ENCODE measurements around the gene NTN5. TPM values are rescaled to one million over a fixed set of nuclear protein-coding genes. Genes with fewer than 3 reads are reported as not detected.
A peak's percentile ranks its signal among the peaks of the same experiment; 100 is the strongest.

NTN5 gene
- total RNA-seq, 2 donors from 2014 or later: 0.54 to 2.8 TPM

- DNase-seq (ENCODE audit: low spot score) (no peak), ATAC-seq (ENCODE audit: insufficient number of reproducible peaks, low FRiP score, low read depth) (no peak)
- peaks cover 8 to 54% of the 10 kb centered on the region in 2 donors for H3K4me1 ChIP-seq (ENCODE audit: control insufficient read depth in 1 of 2, low read depth in 2 of 2)
- no peaks in the 10 kb centered on the region for H3K9me3 ChIP-seq
- peak overlapping the region; percentile 74 for H3K4me3 ChIP-seq
- peak overlapping the region; percentile 50 to 83 for H3K27ac ChIP-seq
- H3K27me3 ChIP-seq (replicated peaks; ENCODE audit: insufficient read depth): no peaks in the 10 kb centered on the region
- TF ChIP-seq CTCF (IDR thresholded peaks at IDR 0.05): no peak
- H3K36me3 ChIP-seq: no peaks in the 10 kb centered on the region
Observed at GRCh38 chr19:48714759-48715675, 42.2 kb upstream of the NTN5 start.

- Histone ChIP-seq H3K36me3 (no peaks in the 10 kb centered on the region), H3K4me1 (ENCODE audit: control insufficient read depth in 1 of 2, low read depth in 2 of 2) (peaks cover 8 to 45% of the 10 kb centered on the region in 2 donors), H3K9me3 (no peaks in the 10 kb centered on the region), H3K27me3 (replicated peaks; ENCODE audit: insufficient read depth) (no peaks in the 10 kb centered on the region), H3K27ac (peak overlapping the region; percentile 50 to 83), H3K4me3 (peak overlapping the region; percentile 74)
- no peak for TF ChIP-seq CTCF (IDR thresholded peaks at IDR 0.05)
- peak; percentile 95 for ATAC-seq (ENCODE audit: insufficient number of reproducible peaks, low FRiP score, low read depth)
- peak; percentile 93 for DNase-seq (ENCODE audit: low spot score)
Observed at GRCh38 chr19:48713864-48714755, 41.3 kb upstream of the NTN5 start.

- Histone ChIP-seq H3K4me1 (ENCODE audit: control insufficient read depth in 1 of 2, low read depth in 2 of 2) (peaks cover 8 to 42% of the 10 kb centered on the region in 2 donors), H3K9me3 (no peaks in the 10 kb centered on the region), H3K4me3 (peak overlapping the region; percentile 74), H3K27me3 (replicated peaks; ENCODE audit: insufficient read depth) (no peaks in the 10 kb centered on the region), H3K27ac (no peak overlapping the region), H3K36me3 (no peaks in the 10 kb centered on the region)
- DNase-seq (ENCODE audit: low spot score): no peak
- TF ChIP-seq CTCF (IDR thresholded peaks at IDR 0.05): peak; percentile 21
- no peak for ATAC-seq (ENCODE audit: insufficient number of reproducible peaks, low FRiP score, low read depth)
Observed at GRCh38 chr19:48713041-48713863, 40.4 kb upstream of the NTN5 start.

- no peak for DNase-seq (ENCODE audit: low spot score)
- H3K9me3 ChIP-seq: no peaks in the 10 kb centered on the region
- H3K4me3 ChIP-seq: no peak overlapping the region
- H3K36me3 ChIP-seq: no peaks in the 10 kb centered on the region
- no peak overlapping the region for H3K27ac ChIP-seq
- TF ChIP-seq CTCF (IDR thresholded peaks at IDR 0.05): no peak
- H3K27me3 ChIP-seq (replicated peaks; ENCODE audit: insufficient read depth): no peaks in the 10 kb centered on the region
- H3K4me1 ChIP-seq (ENCODE audit: control insufficient read depth in 1 of 2, low read depth in 2 of 2): peaks cover 4 to 27% of the 10 kb centered on the region in 2 donors
- ATAC-seq (ENCODE audit: insufficient number of reproducible peaks, low FRiP score, low read depth): no peak
Observed at GRCh38 chr19:48711106-48711662, 38.4 kb upstream of the NTN5 start.

All from thoracic aorta (tissue), 2 donors.